ENCODE results near the gene ERAP2.
A peak's percentile ranks its signal among the peaks of the same experiment; 100 is the strongest.

The ERAP2 gene

DNA sequence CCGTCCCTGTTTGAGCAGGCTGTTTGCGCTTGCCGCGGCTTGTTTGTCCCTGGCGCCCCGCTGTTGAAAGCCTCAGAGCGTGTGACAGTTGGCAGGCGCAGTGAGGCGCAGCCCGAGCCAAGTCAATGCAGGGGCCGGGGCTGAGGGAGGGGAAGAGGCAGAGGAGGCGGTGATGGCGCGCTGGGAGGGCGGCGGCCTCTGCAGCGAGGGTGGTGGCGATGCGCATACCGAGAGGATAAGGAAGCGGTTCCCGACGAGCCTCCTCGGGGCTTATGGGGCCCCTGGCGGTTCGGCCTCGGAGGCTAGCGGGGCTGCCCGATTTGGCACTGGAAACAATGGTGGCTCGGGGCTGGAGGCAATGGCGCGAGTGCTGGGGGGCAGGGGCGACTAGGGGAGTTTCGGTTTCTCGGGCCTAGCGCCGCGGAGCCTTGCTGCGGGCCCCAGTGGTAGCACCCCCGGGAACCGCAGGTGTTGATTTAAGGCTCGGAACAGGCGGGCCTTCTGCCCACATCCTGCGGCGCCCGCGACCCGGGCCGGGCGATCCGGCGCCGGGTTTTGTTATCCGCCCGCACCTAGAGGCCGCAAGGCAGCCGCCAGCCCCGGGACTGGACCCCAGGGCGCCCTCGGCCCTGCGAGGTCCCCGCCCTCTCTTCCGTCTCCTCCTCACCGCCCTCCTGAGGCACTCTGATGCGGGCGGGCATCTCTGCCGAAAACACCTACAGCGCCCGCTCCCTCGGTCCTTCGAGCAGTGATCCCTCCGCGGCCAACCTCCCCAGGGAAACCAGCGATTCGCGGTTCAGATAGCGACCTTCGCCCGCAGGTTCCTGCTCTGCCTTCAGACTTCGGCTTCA lies 58.6 kb downstream of the ERAP2 start:
- peak; percentile 95 to 97 for DNase-seq

DNA sequence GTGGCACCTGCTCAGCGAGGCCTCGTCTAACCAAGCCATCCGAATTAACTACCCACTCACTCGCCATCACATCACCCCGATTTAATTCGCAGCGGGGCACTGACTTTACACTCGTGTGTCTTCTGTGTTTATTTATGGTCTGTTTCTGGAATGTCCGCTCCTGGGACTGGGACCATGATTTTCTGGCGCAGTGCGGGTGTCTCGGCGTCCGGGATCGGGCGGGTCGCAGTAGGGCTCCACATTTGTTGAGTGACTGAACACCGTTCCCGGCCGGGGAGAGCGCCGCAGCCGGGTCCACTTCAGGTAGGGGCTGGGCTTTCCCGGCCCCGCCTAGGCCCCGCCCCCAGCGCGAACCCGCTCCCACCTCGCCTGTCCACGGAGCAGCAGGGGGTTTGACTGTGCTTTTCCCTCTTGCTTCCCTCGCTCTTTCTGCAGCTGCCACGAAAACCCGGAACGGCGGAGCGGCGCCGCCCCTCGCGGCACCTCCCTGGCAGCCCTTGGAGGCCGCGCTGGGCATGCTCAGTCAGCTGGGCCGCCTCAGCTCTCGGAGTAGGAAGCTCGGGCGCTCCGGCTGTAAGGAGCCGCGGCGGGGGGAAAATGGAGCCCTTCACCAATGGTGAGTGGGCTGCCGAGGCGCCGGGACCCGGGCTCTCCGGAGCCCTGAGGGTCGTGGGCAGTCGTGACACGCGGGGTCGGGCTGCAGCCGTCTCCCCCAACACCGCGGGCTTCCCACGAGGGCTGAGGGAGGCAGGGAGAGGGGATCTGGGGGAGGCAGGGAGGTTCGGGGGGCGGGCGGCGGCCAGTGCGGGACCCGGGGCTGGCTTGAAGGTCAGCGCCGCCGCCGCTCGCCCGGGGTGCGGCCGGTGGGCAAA lies 59.5 kb downstream of the ERAP2 start, which contains the start of gene LNPEP:
LNPEP (plus strand) TSS at position 522 of the 872 bp plus-strand sequence; CDS start at position 598, 76 bp downstream.
- peak; percentile 94 to 97 for DNase-seq

DNA sequence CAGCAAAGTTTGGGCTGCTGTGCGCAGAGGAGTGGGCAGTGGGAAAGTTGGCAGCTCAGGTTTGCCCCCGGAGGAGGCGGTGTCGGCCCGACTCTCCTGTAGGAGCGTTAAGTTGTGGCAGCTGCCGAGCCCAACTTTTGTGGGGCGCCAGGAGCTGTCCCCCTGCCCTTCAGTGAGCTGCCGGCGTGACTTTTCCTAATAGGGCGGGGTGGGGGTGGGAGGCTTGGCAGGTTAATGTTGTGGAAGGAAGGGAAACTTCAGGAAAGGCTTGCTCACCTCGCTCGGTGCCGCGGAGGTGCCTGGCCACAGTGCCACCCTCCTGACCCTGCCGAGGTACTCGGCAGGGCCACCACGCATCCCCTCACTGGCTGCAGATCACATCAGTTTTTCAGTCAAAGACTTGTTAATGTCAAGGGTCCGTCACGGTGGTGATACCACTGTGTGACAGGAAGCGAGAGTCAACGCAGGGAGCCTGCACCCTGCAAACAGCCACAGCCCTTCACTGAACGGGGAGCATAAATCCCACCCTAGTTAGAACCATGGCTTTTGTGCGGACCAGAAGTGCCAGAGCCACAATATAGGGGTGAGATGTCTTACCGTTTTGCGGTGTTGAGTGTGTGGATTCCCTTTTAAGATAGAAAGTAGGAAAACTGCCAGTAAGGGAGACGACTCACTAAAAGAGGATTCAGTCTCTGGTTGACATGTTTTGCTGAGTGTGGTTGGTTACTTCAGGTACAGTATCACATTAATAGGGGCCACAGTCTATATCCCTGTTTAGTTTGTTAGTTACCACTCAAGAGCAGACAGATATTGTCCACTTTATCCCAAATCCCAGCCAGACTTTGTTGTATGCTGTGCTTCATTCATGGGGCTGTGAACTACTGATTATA lies 60.4 kb downstream of the ERAP2 start:
- peak; percentile 71 to 74 for DNase-seq

DNA sequence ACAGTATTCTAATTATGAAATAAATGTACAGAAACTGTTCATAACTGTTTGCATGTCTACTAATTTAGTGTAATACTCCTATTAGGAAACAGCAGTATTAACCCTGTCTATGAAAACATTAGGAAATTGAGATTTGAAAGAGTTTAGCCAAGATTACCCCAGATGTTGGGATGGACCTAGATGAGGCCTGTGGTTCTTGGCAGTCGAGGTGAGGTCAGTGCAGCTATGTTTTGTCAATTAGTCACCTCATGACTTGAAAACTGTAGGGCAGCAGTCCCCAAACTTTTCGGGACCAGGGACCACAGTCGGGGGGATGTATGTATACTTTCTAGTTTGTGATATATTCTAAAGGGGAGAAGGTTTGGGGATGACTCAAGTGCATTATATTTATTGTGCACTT lies 64.3 kb downstream of the ERAP2 start:
- DNase-seq: no peak

DNA sequence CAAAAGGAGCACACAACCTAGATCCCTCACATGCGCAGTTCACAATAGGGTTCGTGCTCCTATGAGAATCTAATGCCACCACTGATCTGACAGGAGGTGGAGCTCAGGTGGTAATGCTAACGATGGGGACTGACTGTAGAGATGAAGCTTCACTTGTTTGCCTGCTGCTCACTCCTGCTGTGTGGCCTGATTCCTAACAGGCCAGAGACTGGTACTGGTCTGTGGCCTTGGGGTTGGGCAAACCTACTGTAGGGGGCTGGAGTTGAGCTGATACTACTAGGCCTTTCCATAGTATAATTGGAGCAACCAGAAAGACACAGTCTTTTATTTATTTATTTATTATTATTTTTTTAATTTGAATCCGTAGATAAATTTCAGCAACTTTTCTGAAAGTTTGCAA lies 64.8 kb downstream of the ERAP2 start:
- no peak for DNase-seq

DNA sequence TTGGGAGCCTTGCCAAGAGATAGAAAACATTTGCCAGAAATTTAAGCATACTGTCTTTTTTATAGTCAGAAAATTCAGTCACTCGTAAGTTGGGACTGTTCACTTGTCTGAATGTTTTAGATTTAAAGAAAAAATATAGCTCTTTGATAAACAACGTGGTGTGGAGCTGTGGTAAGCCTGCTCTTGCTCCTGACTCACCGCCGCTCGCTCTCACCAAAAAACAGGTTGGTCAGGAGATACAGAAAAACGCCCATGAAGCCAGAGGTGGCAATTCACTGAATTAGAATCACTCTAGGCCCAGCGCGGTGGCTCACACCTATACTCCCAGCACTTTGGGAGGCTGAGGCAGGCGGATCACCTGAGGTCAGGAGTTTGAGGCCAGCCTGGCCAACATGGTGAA lies 65.8 kb downstream of the ERAP2 start:
- no peak for DNase-seq

DNA sequence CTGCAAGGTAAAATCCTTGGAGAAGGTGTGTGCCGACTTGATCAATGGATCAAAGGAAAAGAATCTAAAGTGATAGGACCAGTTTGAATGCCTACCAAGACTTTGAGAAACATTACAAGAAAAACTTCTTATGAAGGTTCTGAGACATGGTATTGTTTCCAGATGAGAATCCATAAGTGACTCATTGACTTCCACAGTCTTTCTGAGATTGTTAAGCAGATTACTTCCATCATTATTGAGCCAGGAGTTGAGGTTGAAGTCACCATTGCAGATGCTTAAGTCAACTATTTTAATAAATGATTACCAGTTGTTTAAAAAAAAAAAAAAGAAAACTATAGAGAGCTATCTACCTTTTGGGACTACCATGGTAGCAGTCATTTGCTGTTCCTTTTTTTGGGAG lies 66.6 kb downstream of the ERAP2 start:
- no peak for DNase-seq

DNA sequence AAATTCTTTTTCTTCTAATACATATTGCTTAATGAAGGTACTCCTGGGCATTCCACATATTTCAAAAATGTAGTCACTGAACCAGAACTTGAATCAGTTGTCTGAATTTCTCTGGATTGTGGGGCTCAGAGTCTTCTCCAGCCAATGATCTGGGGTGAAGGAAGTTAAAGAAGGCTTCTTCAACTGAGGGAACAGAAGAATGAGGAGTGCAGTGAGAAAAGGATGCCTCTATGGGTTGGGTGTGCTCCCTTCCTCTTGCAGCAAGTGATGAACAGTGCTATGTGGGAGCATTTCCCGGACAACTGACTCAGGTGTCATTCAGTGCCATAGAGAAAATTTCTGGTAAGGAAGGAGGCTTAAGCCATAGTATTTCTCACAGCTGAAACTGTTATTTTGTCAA lies 67.5 kb downstream of the ERAP2 start:
- DNase-seq: no peak

DNA sequence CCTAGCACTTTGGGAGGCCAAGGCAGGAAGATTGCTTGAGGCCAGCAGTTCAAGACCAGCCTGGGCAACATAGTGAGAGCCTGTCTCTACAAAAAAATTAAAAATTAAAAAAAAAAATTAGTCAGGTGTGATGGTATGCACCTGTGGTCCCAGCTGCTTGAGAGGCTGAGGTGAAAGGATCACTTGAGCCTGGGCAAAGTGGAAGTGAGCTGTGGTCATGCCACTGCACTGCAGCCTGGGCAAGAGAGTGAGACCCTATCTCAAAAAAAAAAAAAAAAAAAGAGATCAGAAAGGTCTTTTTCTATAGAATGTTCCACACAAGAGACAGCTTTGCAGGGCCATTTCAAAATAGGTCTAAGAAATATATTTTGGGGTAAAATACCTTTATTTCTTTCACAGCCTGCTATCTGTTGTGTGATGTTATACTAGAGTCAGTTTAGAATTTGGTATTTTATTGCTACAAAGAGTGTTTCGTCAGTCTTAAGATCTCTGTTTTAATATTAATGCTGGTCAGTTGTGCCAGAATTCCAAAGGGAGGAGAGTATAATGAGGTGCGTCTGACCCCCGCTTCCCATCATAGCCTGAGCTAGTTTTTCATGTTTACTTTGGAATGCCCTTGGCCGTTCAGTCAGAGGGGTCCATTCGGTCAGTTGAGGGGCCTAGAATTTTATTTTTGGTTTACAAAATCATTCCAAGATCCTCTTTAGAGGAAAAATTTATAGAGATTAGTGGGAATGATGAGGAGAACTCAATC lies 69.0 kb downstream of the ERAP2 start:
- DNase-seq: no peak

DNA sequence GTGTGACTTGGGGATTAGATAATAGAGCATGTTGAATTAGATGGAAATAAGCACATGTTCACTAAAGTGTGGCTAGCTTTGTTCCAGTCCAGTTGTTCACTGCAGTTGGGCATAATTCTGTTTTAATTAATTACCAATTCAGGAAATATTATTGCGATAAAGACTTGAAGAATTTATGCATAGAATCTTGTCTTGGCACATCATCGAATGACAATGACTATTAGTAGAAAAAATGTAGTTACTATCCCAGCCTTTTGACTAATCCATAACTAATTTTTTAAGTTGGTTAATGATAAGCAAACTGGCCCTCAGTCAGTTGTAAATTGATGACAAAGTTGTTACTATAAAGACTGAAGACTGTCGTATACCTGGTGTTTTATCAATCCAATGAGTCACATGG lies 70.1 kb downstream of the ERAP2 start:
- DNase-seq: no peak

DNA sequence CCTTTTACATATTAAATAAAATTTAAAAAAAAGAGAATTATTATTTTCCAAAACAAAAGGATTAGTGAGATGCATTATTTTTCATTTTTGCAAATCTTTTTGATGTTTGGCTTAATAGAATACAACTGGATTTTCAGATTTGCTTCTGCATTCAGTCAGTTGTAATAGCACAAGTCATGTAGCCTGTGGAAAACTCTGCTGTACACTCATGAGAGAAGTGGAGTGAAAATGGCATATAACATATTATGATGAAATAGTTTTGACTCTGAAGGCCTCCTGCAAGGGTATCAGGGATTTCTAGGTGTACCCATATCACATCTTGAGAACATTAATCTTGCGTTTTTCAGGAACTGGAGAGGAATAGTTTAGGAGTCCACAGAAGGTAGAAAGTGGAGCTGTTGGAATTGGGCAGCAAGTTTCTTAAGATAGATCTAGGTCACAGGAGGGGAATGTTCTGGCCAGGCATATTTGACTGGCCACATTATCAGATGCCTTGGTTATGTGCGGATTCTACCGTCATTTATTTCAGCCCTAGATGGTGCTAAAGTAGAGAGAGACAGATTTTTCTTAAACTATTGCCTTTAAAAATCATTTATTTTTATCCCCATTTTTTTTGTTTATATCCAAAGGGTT lies 75.9 kb downstream of the ERAP2 start:
- no peak for DNase-seq

DNA sequence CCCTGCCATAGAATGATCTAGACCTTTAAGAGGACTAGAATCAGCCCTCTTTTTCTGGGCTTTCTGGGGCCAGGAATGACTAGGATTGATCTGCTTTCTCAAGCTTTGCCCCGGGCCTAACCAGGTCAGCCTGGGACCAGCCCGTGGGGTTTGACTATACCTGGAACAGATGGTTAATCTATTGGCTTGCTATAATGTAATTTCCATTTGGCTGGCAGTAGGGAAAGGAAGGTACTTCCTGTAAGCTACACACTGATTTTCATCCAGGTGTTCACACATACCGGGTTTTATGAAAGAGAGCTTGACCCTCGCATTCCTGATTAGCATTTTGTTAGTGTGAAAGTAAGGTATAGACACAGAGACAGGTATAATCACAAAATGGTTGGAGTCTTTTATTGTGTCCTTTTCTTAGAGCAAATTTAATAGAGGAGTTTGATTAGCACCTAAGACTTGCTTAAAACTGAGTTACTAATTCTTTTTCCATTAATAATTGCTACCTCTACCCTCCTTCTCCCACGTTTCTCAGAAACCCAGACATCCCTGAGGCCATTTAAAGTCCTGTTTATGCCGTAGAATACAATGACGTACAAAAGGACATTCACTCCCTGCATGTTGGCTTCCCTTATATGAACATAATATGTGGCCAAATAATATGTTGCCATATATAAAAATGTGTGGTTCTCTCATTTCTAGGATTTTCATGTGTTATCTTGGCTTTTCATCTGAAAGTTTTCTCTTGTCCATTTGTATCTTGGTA lies 76.9 kb downstream of the ERAP2 start:
- no peak for DNase-seq

DNA sequence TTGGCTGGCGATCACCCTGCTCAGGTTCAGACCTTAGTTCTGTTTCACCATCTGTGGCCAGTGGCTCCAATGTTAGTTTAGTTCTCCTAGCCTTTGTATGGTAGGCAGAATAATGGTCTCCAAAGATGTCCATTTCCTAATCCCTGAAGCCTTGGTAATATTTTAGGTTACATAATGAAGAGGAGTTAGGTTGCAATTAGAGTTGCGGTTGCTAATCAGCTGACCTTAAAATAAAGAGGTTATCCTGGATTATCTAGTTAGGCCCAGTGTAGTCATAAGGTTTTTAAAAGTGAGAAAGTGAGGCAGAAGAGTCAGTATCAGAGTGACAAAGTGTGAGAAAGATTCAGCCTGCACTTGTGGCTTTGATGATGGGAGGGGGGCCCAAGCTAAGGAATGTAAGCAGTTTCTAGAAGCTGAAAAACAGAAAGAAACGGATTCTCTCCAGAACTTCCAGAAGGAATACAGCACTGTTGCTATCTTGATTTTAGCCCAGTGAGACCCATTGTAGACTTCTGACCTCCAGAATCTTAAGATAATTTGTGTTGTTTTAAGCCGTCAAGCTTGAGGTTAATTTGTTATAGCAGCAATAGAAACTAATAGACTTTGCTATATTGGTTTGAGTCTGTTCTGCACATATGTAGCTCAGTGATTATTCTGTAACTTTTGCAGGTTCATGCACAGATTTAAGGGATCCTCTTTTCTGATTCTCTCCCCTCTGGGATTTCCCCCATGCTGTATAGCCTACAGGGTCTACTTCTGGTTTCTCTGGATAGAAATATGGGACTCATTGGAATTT lies 81.2 kb downstream of the ERAP2 start:
- DNase-seq: peak in 1 of 2 experiments; percentile 51

DNA sequence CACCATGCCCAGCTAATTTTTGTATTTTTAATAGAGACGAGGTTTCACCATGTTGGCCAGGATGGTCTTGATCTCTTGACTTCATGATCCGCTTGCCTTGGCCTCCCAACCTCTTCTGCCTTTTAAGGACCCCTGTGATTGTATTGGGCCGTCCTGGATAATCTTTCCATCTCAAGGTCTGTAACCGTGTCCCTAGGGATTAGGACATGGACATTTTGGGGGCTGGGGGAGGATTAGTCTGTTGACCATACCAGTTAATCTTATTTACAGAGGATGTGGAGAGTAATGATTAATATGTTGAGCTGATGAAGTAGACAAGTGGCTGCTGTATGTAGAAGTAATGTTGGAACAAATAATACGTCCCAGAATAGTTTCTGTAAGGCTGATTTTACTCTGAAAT lies 82.7 kb downstream of the ERAP2 start:
- DNase-seq: no peak

DNA sequence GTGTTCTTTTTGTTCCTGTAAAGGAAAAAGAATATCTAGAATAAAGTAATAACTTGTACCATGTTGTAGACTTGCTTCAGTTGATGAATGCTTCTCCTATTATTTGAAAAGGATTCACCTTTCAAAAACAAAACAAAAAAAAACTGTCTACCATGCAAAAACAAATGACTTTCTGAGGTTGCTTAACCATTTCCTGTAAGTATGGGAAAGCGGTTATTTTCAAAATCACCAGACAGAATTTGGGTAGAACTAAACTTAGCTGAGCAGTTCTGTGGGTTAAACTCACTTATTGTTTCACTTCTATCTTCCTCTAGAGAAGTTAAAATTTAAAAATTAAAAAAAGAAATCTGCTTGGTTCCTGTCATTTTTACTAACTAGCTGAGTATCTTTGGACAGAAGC lies 84.8 kb downstream of the ERAP2 start:
- no peak for DNase-seq

DNA sequence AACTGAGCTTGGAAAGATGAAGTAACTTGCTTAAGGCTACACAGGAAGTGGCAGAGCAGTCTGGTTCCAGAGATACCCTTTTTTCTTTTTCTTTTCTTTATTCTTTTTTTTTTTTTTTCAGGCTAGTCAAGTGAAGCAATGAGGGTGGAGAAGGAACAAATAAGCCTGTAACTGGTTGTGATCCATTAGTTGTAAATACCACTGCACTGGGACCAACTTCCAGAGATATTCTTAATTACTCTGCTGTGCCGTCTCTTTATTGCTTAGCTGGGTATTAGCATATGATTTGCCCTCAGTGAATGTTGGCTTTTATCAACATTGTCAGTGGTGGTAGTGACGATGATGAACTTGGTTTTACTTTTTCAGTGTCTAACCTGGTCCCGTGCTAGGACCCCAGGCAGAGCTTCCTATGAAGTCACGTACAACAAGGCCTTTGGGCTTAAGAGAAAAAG lies 86.3 kb downstream of the ERAP2 start:
- no peak for DNase-seq

DNA sequence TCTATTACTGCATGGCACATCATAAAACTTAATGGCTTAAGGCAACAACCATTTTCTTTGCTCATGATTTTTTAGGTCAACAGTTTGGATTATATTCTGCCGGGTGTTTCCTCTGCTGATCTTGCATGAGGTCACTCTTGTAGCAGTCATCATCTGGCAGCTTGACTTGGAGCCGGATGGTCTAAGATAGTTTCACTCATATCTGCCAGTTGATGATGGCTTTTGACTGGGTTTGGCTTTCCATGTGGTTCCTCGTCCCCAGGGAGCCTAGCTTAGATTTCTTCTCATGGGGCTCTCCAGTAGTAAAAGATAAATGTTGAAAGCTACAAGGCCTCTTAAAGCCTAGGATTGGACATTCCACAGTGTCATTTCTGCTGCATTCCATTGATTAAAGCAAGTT lies 87.0 kb downstream of the ERAP2 start:
- no peak for DNase-seq

DNA sequence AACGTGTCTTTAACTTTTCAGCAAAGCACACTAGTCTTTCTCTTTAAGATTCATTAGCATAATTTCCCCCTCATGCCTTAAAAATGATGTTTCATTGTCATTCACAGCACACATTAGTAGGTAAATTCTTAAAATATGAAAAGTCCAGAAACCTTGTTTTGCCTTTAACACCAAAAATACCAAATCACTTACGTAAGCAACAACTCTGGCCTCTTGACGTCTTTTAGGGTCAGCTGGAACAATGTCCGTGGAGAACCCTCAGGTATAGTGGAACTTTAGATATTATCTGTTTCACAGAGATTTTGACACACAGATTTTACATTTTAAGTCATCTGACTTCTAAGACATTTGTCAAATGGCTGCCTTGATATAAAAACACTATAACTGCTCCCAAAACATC lies 90.5 kb downstream of the ERAP2 start:
- no peak for DNase-seq

DNA sequence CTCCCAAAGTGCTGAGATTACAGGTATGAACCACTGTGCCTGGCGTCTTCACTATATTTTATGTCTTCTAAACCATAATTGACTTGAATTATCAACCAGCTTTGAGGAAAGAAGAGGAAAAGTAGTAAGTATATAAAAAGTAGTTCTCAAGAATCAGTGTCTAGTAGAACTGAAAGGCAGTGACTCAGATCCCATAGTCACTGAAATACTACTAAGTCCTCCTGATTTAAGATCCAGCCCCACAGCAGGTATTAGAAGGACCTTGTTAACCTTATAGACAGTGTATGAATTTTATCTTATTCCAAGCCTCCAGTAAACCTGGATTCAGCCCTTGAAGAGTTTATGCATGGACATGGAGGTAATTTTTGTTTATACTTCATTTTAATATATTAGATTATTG lies 91.1 kb downstream of the ERAP2 start:
- no peak for DNase-seq

DNA sequence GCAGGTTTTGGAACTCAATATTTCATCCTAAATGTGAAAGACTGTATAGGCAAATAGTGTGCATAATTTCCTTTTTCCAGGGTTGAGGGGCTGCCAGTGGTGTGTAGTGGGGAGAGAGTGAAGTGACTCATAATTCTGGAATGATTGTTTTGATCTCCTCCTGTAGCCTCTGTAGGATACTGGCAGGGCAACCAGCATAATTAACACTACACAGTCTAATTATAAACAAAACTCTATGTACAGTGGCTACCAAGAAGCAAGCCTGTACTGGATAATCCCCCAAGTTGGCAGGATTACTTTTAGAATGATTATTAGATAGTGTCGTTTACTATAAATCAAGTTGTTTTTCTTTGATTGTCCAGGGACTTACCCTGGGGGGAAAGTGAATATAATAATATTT lies 91.8 kb downstream of the ERAP2 start:
- no peak for DNase-seq

Data from activated T-cell treated with anti-CD3 and anti-CD28 coated beads, Interleukin-2, amount 50 U/mL, for 48 hours (primary cell).